ENCODE results near the gene KIF22. TPM values are rescaled to one million over a fixed set of nuclear protein-coding genes. Genes with fewer than 3 reads are reported as not detected.
A peak's percentile ranks its signal among the peaks of the same experiment; 100 is the strongest.

KIF22 gene
- total and polyA plus RNA-seq, 9 of the 15 experiments (the other 6 are each of a cell fraction or from before 2014, with no cell fraction given) = 8.7 to 232 (median 131) TPM

DNA sequence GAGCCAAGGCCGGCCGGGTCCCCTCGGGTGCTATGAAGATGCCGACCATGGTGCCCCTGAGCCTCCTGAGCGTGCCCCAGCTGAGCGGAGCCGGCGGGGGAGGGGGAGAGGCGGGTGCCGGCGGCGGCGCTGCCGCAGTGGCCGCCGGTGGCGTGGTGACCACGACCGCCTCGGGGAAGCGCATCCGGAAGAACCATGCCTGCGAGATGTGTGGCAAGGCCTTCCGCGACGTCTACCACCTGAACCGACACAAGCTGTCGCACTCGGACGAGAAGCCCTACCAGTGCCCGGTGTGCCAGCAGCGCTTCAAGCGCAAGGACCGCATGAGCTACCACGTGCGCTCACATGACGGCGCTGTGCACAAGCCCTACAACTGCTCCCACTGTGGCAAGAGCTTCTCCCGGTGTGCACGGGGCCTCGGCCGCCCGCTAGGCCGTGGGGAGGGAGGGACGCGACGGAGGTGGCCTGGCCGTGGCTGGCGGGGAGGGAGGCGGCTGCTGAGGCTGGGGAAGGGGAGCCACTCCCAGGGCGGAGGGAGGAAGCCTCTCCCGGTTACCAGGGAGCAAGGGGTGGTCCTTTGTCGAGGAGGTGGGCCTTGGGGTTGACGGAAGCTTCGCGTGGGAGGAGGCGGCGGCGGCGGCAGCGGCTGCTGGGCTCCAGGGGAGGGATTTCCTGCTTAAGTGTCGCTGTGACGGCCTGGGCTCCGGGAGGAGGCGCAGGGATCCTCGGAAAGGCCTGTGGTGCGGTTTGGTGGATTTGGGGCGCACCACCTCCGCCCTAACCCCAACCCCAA, 17.1 kb downstream of the KIF22 start (continued):
- peak; percentile 84 to 95 for TF ChIP-seq E2F6 (IDR thresholded peaks at IDR 0.05; ENCODE audit: borderline replicate concordance in 1 of 2, extremely low read depth in 1 of 2, insufficient read depth in 1 of 2, insufficient read length in 1 of 2, low read depth in 1 of 2, low read length in 1 of 2, poor library complexity in 1 of 2, severe bottlenecking in 1 of 2)
- peak; percentile 61 for TF ChIP-seq TAF1 (IDR thresholded peaks at IDR 0.05; ENCODE audit: control insufficient read depth, extremely low read depth, insufficient read depth, low read length, severe bottlenecking)
- peak; percentile 81 for TF ChIP-seq PCBP1 (IDR thresholded peaks at IDR 0.05; ENCODE audit: low read depth, low read length, poor library complexity, severe bottlenecking)
- TF ChIP-seq KLF10 (CRISPR knock-in tag; IDR thresholded peaks at IDR 0.05) = no peak
- peak; percentile 1 to 85; a peak in 2 of 4 replicates for TF ChIP-seq SIN3A (IDR thresholded peaks at IDR 0.05; ENCODE audit: borderline replicate concordance in 2 of 2, control insufficient read depth in 1 of 2, low read depth in 2 of 2, low read length in 2 of 2)
- TF ChIP-seq KLF13 (tag; IDR thresholded peaks at IDR 0.05; ENCODE audit: borderline replicate concordance, low read depth) = 0 out of 2 replicates have a peak, but pooled peaks have one; percentile 24
- TF ChIP-seq KLF1 (tag; IDR thresholded peaks at IDR 0.05) = no peak
- TF ChIP-seq ZNF232 (CRISPR knock-in tag; IDR thresholded peaks at IDR 0.05) = peak; percentile 83
- TF ChIP-seq ZMIZ1 (IDR thresholded peaks at IDR 0.05; ENCODE audit: low read depth in 2 of 2, low read length in 2 of 2) = no peak
- peak; percentile 55; the same call in 1 of the 2 replicates for TF ChIP-seq ERF (CRISPR knock-in tag; IDR thresholded peaks at IDR 0.05)
- no peak for TF ChIP-seq STAT5A (IDR thresholded peaks at IDR 0.05; ENCODE audit: borderline replicate concordance, low read length)
- no peak for TF ChIP-seq XRCC3 (IDR thresholded peaks at IDR 0.05)
- TF ChIP-seq, protein P1, sequence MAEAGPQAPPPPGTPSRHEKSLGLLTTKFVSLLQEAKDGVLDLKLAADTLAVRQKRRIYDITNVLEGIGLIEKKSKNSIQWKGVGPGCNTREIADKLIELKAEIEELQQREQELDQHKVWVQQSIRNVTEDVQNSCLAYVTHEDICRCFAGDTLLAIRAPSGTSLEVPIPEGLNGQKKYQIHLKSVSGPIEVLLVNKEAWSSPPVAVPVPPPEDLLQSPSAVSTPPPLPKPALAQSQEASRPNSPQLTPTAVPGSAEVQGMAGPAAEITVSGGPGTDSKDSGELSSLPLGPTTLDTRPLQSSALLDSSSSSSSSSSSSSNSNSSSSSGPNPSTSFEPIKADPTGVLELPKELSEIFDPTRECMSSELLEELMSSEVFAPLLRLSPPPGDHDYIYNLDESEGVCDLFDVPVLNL (CRISPR knock-in tag; IDR thresholded peaks at IDR 0.05; ENCODE audit: low read depth) = no peak
- TF ChIP-seq FOSL1 (tag; conservative IDR thresholded peaks at IDR 0.05) = no peak
- peak; percentile 14 for TF ChIP-seq HDAC3 (IDR thresholded peaks at IDR 0.05; ENCODE audit: borderline replicate concordance, partially characterized antibody)
- no peak for TF ChIP-seq TCF7 (IDR thresholded peaks at IDR 0.05; ENCODE audit: borderline replicate concordance)
- no peak for TF ChIP-seq CHCHD3 (CRISPR knock-in tag; IDR thresholded peaks at IDR 0.05)
- peak; percentile 83 for TF ChIP-seq HMGN3 (IDR thresholded peaks at IDR 0.05; ENCODE audit: borderline replicate concordance, extremely low read depth, insufficient read length, low read depth, low read length)
- no peak for TF ChIP-seq ESRRB (CRISPR knock-in tag; IDR thresholded peaks at IDR 0.05; ENCODE audit: borderline replicate concordance)
- TF ChIP-seq MTF1 (CRISPR knock-in tag; IDR thresholded peaks at IDR 0.05; ENCODE audit: borderline replicate concordance) = no peak
- TF ChIP-seq POLR2AphosphoS2 (IDR thresholded peaks at IDR 0.05; ENCODE audit: low read length) = no peak; the same call in 1 of the 2 replicates

All from K562 (cell line).